K562 (cell line): Measurements from ENCODE around the gene MANEAL. TPM values are rescaled to one million over a fixed set of nuclear protein-coding genes. Genes with fewer than 3 reads are reported as not detected.

Experiments used
- ATAC-seq: fragments of 200-7000 bp; cut with Tn5 transposase; 3 replicates; pipeline ENCODE4 v1.9.1; 2020; ENCODE audit warnings: moderate library complexity
- BruUV-seq: library from RNA; stranded (reverse); fragments of 400-500 nt; replicated peaks from 2 replicates; lab custom pipeline; 2021; lab: Mats Ljungman, UMichigan
- CTCF ChIA-PET: fragments of 300-600 bp; formaldehyde crosslinking; extraction: SDS; loops from one replicate; lab custom pipeline; 2021; ENCODE audit warnings: low intra/inter-chr PET ratio; lab: Yijun Ruan, JAX
- POLR2A ChIA-PET: fragments of 300-600, 350-650 bp; sonication (Branson Sonifier 250); formaldehyde crosslinking; extraction: SDS; loops from one replicate; lab custom pipeline; 2021; ENCODE audit warnings: antibody characterized with exemption, inconsistent platforms; lab: Yijun Ruan, JAX
- DNase-seq, 4 experiments: peaks; one replicate each; pipeline versions ENCODE4 v3.0.0 to v3.0.0-alpha.2; 2011 to 2018; ENCODE audit warnings: low spot score in 3 of 4, mixed read lengths in 3 of 4; ENCODE audit errors: extremely low read depth in 1 of 4
- FAIRE-seq: peaks from 2 replicates; lab custom pipeline; 2011; peaks lifted over from hg19 to GRCh38; lab: Jason Lieb, UNC
- H2AFZ ChIP-seq: 2 replicates; pipeline ENCODE4 v1.6.0; 2011; ENCODE audit warnings: low read depth, low read length, control low read depth, inconsistent platforms
- H3K27ac ChIP-seq: fragments of 200-600 bp; 3 replicates; pipeline ENCODE4 v1.8.0; 2011; ENCODE audit warnings: low read depth, mild to moderate bottlenecking, control low read depth, inconsistent platforms, low read length, moderate library complexity, mixed read lengths; ENCODE audit errors: extremely low read depth
- H3K27me3 ChIP-seq, 2 experiments: fragments of 300-600 bp in 1 of 2; 2 replicates in 1 of 2; 3 replicates in 1 of 2; pipeline versions ENCODE4 v1.6.0 to v1.8.0; 2011; ENCODE audit warnings: inconsistent platforms in 2 of 2, low read length in 2 of 2, mild to moderate bottlenecking in 1 of 2, mixed read lengths in 1 of 2, moderate library complexity in 1 of 2; ENCODE audit not compliant: control insufficient read depth in 2 of 2, insufficient read depth in 2 of 2
- H3K36me3 ChIP-seq: fragments of 300-600 bp; 3 replicates; pipeline ENCODE4 v1.8.0; 2011; ENCODE audit warnings: mild to moderate bottlenecking, low read length, inconsistent platforms; ENCODE audit not compliant: control insufficient read depth, insufficient read depth
- H3K4me1 ChIP-seq, 2 experiments: fragments of 200-600 bp in 1 of 2; replicated peaks in 1 of 2; 2 replicates in 1 of 2; 3 replicates in 1 of 2; pipeline versions ENCODE4 v1.5.1 to v1.8.0; 2011; ENCODE audit warnings: inconsistent platforms in 2 of 2, low read length in 2 of 2, mild to moderate bottlenecking in 1 of 2, mixed read lengths in 1 of 2, moderate library complexity in 1 of 2; ENCODE audit not compliant: control insufficient read depth in 2 of 2, insufficient read depth in 2 of 2
- H3K4me2 ChIP-seq: 2 replicates; pipeline ENCODE4 v1.6.1; 2011; ENCODE audit warnings: low read length, control low read depth, inconsistent platforms, mixed read lengths; ENCODE audit not compliant: insufficient read depth
- H3K4me3 ChIP-seq: fragments of 200-600 bp; sonication (generic), shearing (Covaris generic); 2 replicates; pipeline ENCODE4 v1.5.1; 2016; ENCODE audit warnings: control low read depth, inconsistent platforms
- H3K79me2 ChIP-seq: fragments of 200-600 bp; 3 replicates; pipeline ENCODE4 v1.8.0; 2011; ENCODE audit warnings: low read length, inconsistent platforms; ENCODE audit not compliant: control insufficient read depth, insufficient read depth
- H3K9ac ChIP-seq, 2 experiments: 2 replicates each; pipeline versions ENCODE4 v1.6.0 to v1.6.1; 2011; ENCODE audit warnings: low read depth in 2 of 2, low read length in 2 of 2, control low read depth in 1 of 2, inconsistent platforms in 1 of 2, mild to moderate bottlenecking in 1 of 2, mixed read lengths in 1 of 2; ENCODE audit not compliant: insufficient read depth in 1 of 2
- H3K9me1 ChIP-seq: one replicate; pipeline ENCODE4 v1.6.0; 2011; ENCODE audit warnings: inconsistent platforms, mild to moderate bottlenecking, low read length, moderate library complexity; ENCODE audit not compliant: control insufficient read depth, insufficient read depth
- H3K9me3 ChIP-seq: replicated peaks from 2 replicates; pipeline ENCODE4 v1.5.1; 2011; ENCODE audit warnings: low read depth, low read length, inconsistent platforms; ENCODE audit not compliant: control insufficient read depth, insufficient read depth
- H4K20me1 ChIP-seq: replicated peaks from 2 replicates; pipeline ENCODE4 v1.6.1; 2011; ENCODE audit warnings: low read length, inconsistent platforms, mixed read lengths; ENCODE audit not compliant: control insufficient read depth, insufficient read depth
- MCM7 ChIP-seq, 2 experiments: fragments of 450-650 bp; IDR thresholded peaks; 2 replicates each; pipeline ENCODE4 v1.6.1; 2016 to 2018
- MEF2D ChIP-seq: conservative IDR thresholded peaks from 2 replicates; pipeline ENCODE4 v1.6.1; 2016; ENCODE audit warnings: low read depth, missing genetic modification characterization, missing compliant biosample characterization
- NCOA2 ChIP-seq, 2 experiments: fragments of 450-650 bp; IDR thresholded peaks; 2 replicates each; pipeline ENCODE4 v1.6.1; 2018; ENCODE audit warnings: mild to moderate bottlenecking in 2 of 2, moderate library complexity in 1 of 2; ENCODE audit not compliant: partially characterized antibody in 2 of 2
- NEUROD1 ChIP-seq: fragments of 150-350 bp; IDR thresholded peaks from 2 replicates; pipeline ENCODE4 v1.6.1; 2014; ENCODE audit warnings: borderline replicate concordance, low read length, low read depth; ENCODE audit not compliant: partially characterized antibody
- NR3C1 ChIP-seq: sonication (generic); formaldehyde crosslinking; IDR thresholded peaks from 2 replicates; pipeline ENCODE4 v1.8.1; 2022; ENCODE audit warnings: missing genetic modification reagents
- PURB ChIP-seq: sonication (generic); formaldehyde crosslinking; IDR thresholded peaks from 2 replicates; pipeline ENCODE4 v1.9.0; 2021; ENCODE audit warnings: low read depth, mild to moderate bottlenecking, missing genetic modification reagents
- RNF2 ChIP-seq: sonication (generic); IDR thresholded peaks from 2 replicates; pipeline ENCODE4 v1.6.1; 2016
- ZNF133 ChIP-seq: fragments of 250-450 bp; sonication (Bioruptor Pico); IDR thresholded peaks from 2 replicates; pipeline ENCODE4 v1.4.0; 2020; ENCODE audit warnings: mild to moderate bottlenecking
- ZNF436 ChIP-seq: fragments of 250-450, 450-650 bp; sonication (Bioruptor Pico); formaldehyde crosslinking; IDR thresholded peaks from 2 replicates; pipeline ENCODE4 v1.7.0; 2020; ENCODE audit warnings: mild to moderate bottlenecking
- WGBS: fragments of 100-300 bp; shearing (Covaris generic); methylation state at CpG from one replicate; pipeline ENCODE4 v1.1.6; 2016; ENCODE audit warnings: low coverage, mixed read lengths; ENCODE audit not compliant: insufficient coverage; ENCODE audit errors: missing lambda C conversion rate; 5-methylcytosine and 5-hydroxymethylcytosine counted together
- in situ Hi-C: fragments of 300-500 bp; cut with MboI; formaldehyde crosslinking; loops from 4 replicates; pipeline ENCODE4 v1.15.0; 2018; ENCODE audit warnings: inconsistent platforms, mixed read lengths
- intact Hi-C: fragments of 100-400 bp; cut with micrococcal nuclease; formaldehyde crosslinking; loops from 2 replicates; pipeline ENCODE4 v1.14.2; 2022
- polyA plus RNA-seq, 8 experiments: library from polyadenylated mRNA; depleted of rRNA in 4 of 8; stranded (reverse) in 5 of 8; unstranded in 3 of 8; fragments of >200 nt; fragmentation: Nextera tagmentation in 2 of 8; fragmentation: Illumina TruSeq in 1 of 8; extraction: Ambion mirVana in 2 of 8; extraction: Trizol in 1 of 8; gene quantifications; 2 replicates each; pipeline versions ENCODE4 v1.2.1 to v1.2.3, GENCODE V29; 2011 to 2014; ENCODE audit warnings: inconsistent platforms in 1 of 8, missing spikeins in 1 of 8
- total RNA-seq, 7 experiments: library from RNA; depleted of rRNA in 6 of 7; stranded (reverse); fragments of >200 nt in 6 of 7; fragmentation: Illumina TruSeq in 2 of 7; extraction: Trizol in 2 of 7; gene quantifications; 2 replicates each; pipeline versions ENCODE4 v1.2.1 to v1.2.3, GENCODE V29; 2011 to 2021; ENCODE audit warnings: low replicate concordance in 1 of 7
- TF ChIP-seq, protein P1 (sequence below): sonication (generic); formaldehyde crosslinking; IDR thresholded peaks from 2 replicates; pipeline ENCODE4 v1.8.1; 2022; ENCODE audit warnings: missing genetic modification reagents
- TF ChIP-seq, protein P2 (sequence below): IDR thresholded peaks from 2 replicates; pipeline ENCODE4 v1.6.1; 2016; ENCODE audit warnings: missing genetic modification characterization, missing compliant biosample characterization

The MANEAL gene
- total and polyA plus RNA-seq, 9 of the 15 experiments (the other 6 are each of a cell fraction or from before 2014, with no cell fraction given), result 0.37 to 3.2 (median 1.2) TPM

DNA sequence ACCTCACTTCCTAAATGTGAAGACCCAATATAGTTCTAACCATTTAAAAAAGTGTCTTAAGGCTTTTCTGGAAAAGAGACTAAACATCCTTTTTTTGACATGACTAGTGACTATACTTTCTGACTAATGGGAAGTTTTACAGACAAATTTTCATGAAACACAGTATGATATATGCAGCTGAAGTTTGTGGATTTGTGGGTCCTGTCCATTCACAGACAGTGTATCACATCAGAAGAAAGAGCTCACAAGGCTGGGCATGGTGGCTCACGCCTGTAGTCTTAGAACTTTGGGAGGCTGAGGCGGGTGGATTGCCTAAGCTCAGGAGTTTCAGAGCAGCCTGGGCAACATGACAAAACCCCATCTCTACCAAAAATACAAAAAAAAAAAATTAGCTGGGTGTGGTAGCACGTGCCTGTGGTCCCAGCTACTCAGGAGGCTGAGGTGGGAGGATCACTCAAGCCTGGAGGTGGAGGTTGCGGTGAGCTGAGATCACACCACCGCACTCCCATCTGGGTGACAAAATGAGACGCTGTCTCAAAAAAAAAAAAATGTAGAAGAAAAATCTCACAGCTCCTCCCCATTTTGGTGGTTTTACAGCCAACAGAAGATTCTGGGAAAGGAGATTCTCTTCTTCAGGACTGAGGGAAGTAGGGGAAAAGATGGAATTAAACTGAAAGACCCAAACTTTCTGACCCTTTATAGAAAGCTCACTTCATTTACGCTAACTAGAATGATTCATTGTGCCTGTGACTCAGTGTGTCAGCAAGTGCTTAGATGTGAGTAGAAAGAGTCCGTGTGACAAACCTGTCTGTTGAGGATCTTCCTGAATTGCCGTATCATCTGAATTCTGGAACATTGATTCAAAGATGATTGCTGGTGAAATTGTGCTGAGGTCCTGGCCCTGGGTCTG lies 29.5 kb downstream of the MANEAL start:
- CTCF ChIA-PET, result no interaction called here
- Histone ChIP-seq H4K20me1 (no peaks in the 10 kb centered on the region), H3K36me3 (peaks cover 69% of the 10 kb centered on the region), H3K27me3 (no peaks in the 10 kb centered on the region), H3K9me1 (no peaks in the 10 kb centered on the region), H3K27ac (no peak overlapping the region), H3K9ac (no peak overlapping the region), H3K79me2 (no peaks in the 10 kb centered on the region)
- FAIRE-seq (no peak), DNase-seq (no peak), ATAC-seq (no peak)
- BruUV-seq, result no TSS peak
- in situ Hi-C loops (no loop called here), intact Hi-C loops (no loop called here)
- TF ChIP-seq PURB (no peak), NEUROD1 (no peak), NCOA2 (IDR thresholded peaks at IDR 0.05; ENCODE audit: partially characterized antibody in 2 of 2) (no peak), MEF2D (no peak), ZNF133 (CRISPR knock-in tag) (no peak), ZNF436 (CRISPR knock-in tag) (no peak), NR3C1 (CRISPR knock-in tag) (no peak), MCM7 (IDR thresholded peaks at IDR 0.05) (no peak), RNF2 (no peak)
- TF ChIP-seq, protein P1, sequence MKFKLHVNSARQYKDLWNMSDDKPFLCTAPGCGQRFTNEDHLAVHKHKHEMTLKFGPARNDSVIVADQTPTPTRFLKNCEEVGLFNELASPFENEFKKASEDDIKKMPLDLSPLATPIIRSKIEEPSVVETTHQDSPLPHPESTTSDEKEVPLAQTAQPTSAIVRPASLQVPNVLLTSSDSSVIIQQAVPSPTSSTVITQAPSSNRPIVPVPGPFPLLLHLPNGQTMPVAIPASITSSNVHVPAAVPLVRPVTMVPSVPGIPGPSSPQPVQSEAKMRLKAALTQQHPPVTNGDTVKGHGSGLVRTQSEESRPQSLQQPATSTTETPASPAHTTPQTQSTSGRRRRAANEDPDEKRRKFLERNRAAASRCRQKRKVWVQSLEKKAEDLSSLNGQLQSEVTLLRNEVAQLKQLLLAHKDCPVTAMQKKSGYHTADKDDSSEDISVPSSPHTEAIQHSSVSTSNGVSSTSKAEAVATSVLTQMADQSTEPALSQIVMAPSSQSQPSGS, result no peak
- TF ChIP-seq, protein P2, sequence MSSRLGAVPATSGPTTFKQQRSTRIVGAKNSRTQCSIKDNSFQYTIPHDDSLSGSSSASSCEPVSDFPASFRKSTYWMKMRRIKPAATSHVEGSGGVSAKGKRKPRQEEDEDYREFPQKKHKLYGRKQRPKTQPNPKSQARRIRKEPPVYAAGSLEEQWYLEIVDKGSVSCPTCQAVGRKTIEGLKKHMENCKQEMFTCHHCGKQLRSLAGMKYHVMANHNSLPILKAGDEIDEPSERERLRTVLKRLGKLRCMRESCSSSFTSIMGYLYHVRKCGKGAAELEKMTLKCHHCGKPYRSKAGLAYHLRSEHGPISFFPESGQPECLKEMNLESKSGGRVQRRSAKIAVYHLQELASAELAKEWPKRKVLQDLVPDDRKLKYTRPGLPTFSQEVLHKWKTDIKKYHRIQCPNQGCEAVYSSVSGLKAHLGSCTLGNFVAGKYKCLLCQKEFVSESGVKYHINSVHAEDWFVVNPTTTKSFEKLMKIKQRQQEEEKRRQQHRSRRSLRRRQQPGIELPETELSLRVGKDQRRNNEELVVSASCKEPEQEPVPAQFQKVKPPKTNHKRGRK, result no peak
- TF ChIP-seq, all 486 proteins: peak for 0
- H3K9me3 ChIP-seq, result no peaks in the 10 kb centered on the region
- POLR2A ChIA-PET, result interaction anchor here (0.6 to 1.7 kb wide), 5 partner anchors 15 to 1600 kb away, joined by 3 to 7 read pairs (median 3); partner anchors contain the start of genes C1orf122, DNALI1 and YRDC
- no peaks in the 10 kb centered on the region for H3K4me1 ChIP-seq
- no peak overlapping the region for H3K4me2 ChIP-seq
- 96% methylated on average over 9 of the region's 9 CpGs for WGBS
- H3K4me3 ChIP-seq, result no peak overlapping the region
- H2AFZ ChIP-seq, result no peak overlapping the region
